GM12878 (cell line): ENCODE results near the gene PRM2. TPM values are rescaled to one million over a fixed set of nuclear protein-coding genes. Genes with fewer than 3 reads are reported as not detected.
A peak's percentile ranks its signal among the peaks of the same experiment; 100 is the strongest.

Source experiments
- ATF7 ChIP-seq: fragments of 450-650 bp; IDR thresholded peaks from 2 replicates; pipeline ENCODE4 v1.6.1; 2016; ENCODE audit warnings: low read depth, mild to moderate bottlenecking
- BCL11A ChIP-seq: IDR thresholded peaks from 2 replicates; pipeline ENCODE4 v1.6.1; 2011; ENCODE audit warnings: low read depth, low read length
- BHLHE40 ChIP-seq, 2 experiments: fragments of 450-650 bp in 1 of 2; IDR thresholded peaks; 2 replicates each; pipeline ENCODE4 v1.6.1; 2011 to 2017; ENCODE audit warnings: low read depth in 2 of 2, borderline replicate concordance in 1 of 2, improper control_type of control experiment in 1 of 2, low read length in 1 of 2, mild to moderate bottlenecking in 1 of 2
- DPF2 ChIP-seq: fragments of 450-650 bp; IDR thresholded peaks from 2 replicates; pipeline ENCODE4 v1.6.1; 2017; ENCODE audit warnings: mild to moderate bottlenecking
- EP300 ChIP-seq, 2 experiments: fragments of 150-350 bp in 1 of 2; IDR thresholded peaks; 2 replicates each; pipeline ENCODE4 v1.6.1; 2011 to 2012; ENCODE audit warnings: low read depth in 2 of 2, low read length in 2 of 2, borderline replicate concordance in 1 of 2, improper control_type of control experiment in 1 of 2, inconsistent platforms in 1 of 2; ENCODE audit not compliant: control insufficient read depth in 1 of 2
- FOS ChIP-seq: IDR thresholded peaks from 3 replicates; pipeline ENCODE4 v1.6.1; 2011; ENCODE audit warnings: borderline replicate concordance; ENCODE audit not compliant: insufficient read length; ENCODE audit errors: extremely low read depth
- GABPA ChIP-seq: IDR thresholded peaks from 2 replicates; pipeline ENCODE4 v1.6.1; 2014; ENCODE audit warnings: antibody characterized with exemption, low read depth, mild to moderate bottlenecking, inconsistent platforms
- IKZF1 ChIP-seq: fragments of 450-650 bp; conservative IDR thresholded peaks from 2 replicates; pipeline ENCODE4 v1.6.1; 2017; ENCODE audit warnings: antibody characterized with exemption, mild to moderate bottlenecking
- IKZF2 ChIP-seq, 2 experiments: fragments of 450-650 bp; IDR thresholded peaks; 2 replicates each; pipeline ENCODE4 v1.6.1; 2017; ENCODE audit warnings: mild to moderate bottlenecking in 2 of 2, moderate library complexity in 2 of 2
- IRF4 ChIP-seq: IDR thresholded peaks from 2 replicates; pipeline ENCODE4 v1.6.1; 2011; ENCODE audit warnings: low read depth, low read length
- KDM1A ChIP-seq: fragments of 200-600 bp; sonication (generic); IDR thresholded peaks from 2 replicates; pipeline ENCODE4 v1.6.1; 2016; ENCODE audit warnings: borderline replicate concordance
- MLLT1 ChIP-seq: fragments of 450-650 bp; IDR thresholded peaks from 2 replicates; pipeline ENCODE4 v1.6.1; 2016; ENCODE audit warnings: mild to moderate bottlenecking
- NBN ChIP-seq: fragments of 450-650 bp; IDR thresholded peaks from 2 replicates; pipeline ENCODE4 v1.6.1; 2016
- NFYB ChIP-seq: IDR thresholded peaks from 2 replicates; pipeline ENCODE4 v1.6.1; 2011; ENCODE audit warnings: low read depth, mild to moderate bottlenecking, low read length, improper control_type of control experiment, moderate library complexity; ENCODE audit not compliant: insufficient read depth
- NR2C2 ChIP-seq: IDR thresholded peaks from 2 replicates; pipeline ENCODE4 v1.6.1; 2011; ENCODE audit warnings: borderline replicate concordance, low read depth; ENCODE audit not compliant: control insufficient read depth, insufficient read length
- NR2F1 ChIP-seq: fragments of 450-650 bp; conservative IDR thresholded peaks from 2 replicates; pipeline ENCODE4 v1.6.1; 2017; ENCODE audit warnings: mild to moderate bottlenecking
- PAX8 ChIP-seq: fragments of 450-650 bp; IDR thresholded peaks from 2 replicates; pipeline ENCODE4 v1.6.1; 2017; ENCODE audit warnings: mild to moderate bottlenecking, moderate library complexity
- RB1 ChIP-seq: fragments of 450-650 bp; formaldehyde crosslinking; IDR thresholded peaks from 2 replicates; pipeline ENCODE4 v1.6.1; 2017; ENCODE audit warnings: mild to moderate bottlenecking, borderline replicate concordance
- SKIL ChIP-seq: fragments of 450-650 bp; IDR thresholded peaks from 2 replicates; pipeline ENCODE4 v1.6.1; 2017; ENCODE audit warnings: mild to moderate bottlenecking, low read depth, inconsistent platforms; ENCODE audit not compliant: poor library complexity, severe bottlenecking
- SMAD1 ChIP-seq: fragments of 450-650 bp; IDR thresholded peaks from 2 replicates; pipeline ENCODE4 v1.6.1; 2018; ENCODE audit warnings: mild to moderate bottlenecking, low read depth; ENCODE audit not compliant: partially characterized antibody
- STAT1 ChIP-seq: fragments of 450-650 bp; conservative IDR thresholded peaks from 2 replicates; pipeline ENCODE4 v1.6.1; 2014; ENCODE audit warnings: antibody characterized with exemption, mild to moderate bottlenecking
- ZNF592 ChIP-seq: fragments of 450-650 bp; IDR thresholded peaks from 2 replicates; pipeline ENCODE4 v1.6.1; 2017; ENCODE audit warnings: mild to moderate bottlenecking, moderate library complexity
- ZNF622 ChIP-seq: fragments of 450-650 bp; IDR thresholded peaks from 2 replicates; pipeline ENCODE4 v1.6.1; 2017; ENCODE audit warnings: mild to moderate bottlenecking, inconsistent platforms
- polyA plus RNA-seq, 11 experiments: library from polyadenylated mRNA; depleted of rRNA in 4 of 11; unstranded in 6 of 11; stranded (reverse) in 5 of 11; fragments of >200 nt; fragmentation: Nextera tagmentation in 4 of 11; fragmentation: Illumina TruSeq in 1 of 11; extraction: Ambion mirVana in 4 of 11; extraction: Trizol in 1 of 11; gene quantifications; 1 replicate in 1 of 11; 2 replicates in 10 of 11; pipeline versions ENCODE4 v1.2.1 to v1.2.3, GENCODE V29; 2011 to 2016; ENCODE audit warnings: inconsistent platforms in 2 of 11, missing spikeins in 2 of 11, low read depth in 1 of 11
- total RNA-seq, 4 experiments: library from RNA; depleted of rRNA in 3 of 4; stranded (reverse); fragments of >200 nt in 3 of 4; fragmentation: Illumina TruSeq in 1 of 4; extraction: Trizol in 1 of 4; gene quantifications; 2 replicates each; pipeline versions ENCODE4 v1.2.1 to v1.2.3, GENCODE V29; 2013 to 2021

Gene PRM2
- total and polyA plus RNA-seq, 10 of the 15 experiments (the other 5 are each of a cell fraction or from before 2014, with no cell fraction given): not detected

GRCh38 chr16:11264155-11264832 is 12.0 kb downstream of the PRM2 start (continued):
- TF ChIP-seq MLLT1 (no peak), DPF2 (peak; percentile 35; the same call in 1 of the 2 replicates), ZNF622 (no peak), STAT1 (no peak), NFYB (no peak), BCL11A (no peak), IRF4 (0 out of 2 replicates have a peak, but pooled peaks have one; percentile 2), IKZF1 (no peak), IKZF2 (IDR thresholded peaks at IDR 0.05) (no peak), GABPA (no peak), NR2F1 (0 out of 2 replicates have a peak, but pooled peaks have one; percentile 50), RB1 (no peak), FOS (no peak), PAX8 (no peak), SKIL (peak; percentile 11), SMAD1 (no peak), NBN (0 out of 2 replicates have a peak, but pooled peaks have one; percentile 47), KDM1A (no peak), NR2C2 (no peak), ATF7 (no peak), BHLHE40 (IDR thresholded peaks at IDR 0.05; ENCODE audit: borderline replicate concordance in 1 of 2, low read depth in 2 of 2, low read length in 1 of 2) (no peak), EP300 (IDR thresholded peaks at IDR 0.05; ENCODE audit: borderline replicate concordance in 1 of 2, control insufficient read depth in 1 of 2, low read depth in 2 of 2, low read length in 2 of 2) (no peak), ZNF592 (no peak)
